WERI-Rb-1 (cell line): ENCODE data around the gene SLC38A7.
"Not testable (repeated sequence)": the region's sequence is repeated elsewhere in the genome, so short reads cannot be mapped to it uniquely, and the experiment has no call there.

Experiments used
- DNase-seq: peaks from one replicate; pipeline ENCODE4 v3.0.0-alpha.2; 2020
- H3K27ac ChIP-seq: fragments of 250-450 bp; sonication (Bioruptor Pico); 2 replicates; pipeline ENCODE4 v1.5.1; 2020; ENCODE audit warnings: mild to moderate bottlenecking, moderate library complexity
- H3K27me3 ChIP-seq: fragments of 250-450 bp; sonication (Bioruptor Pico); 2 replicates; pipeline ENCODE4 v1.5.1; 2021; ENCODE audit warnings: mild to moderate bottlenecking, low read depth, moderate library complexity; ENCODE audit not compliant: insufficient read depth, severe bottlenecking
- H3K36me3 ChIP-seq: fragments of 250-450 bp; sonication (Bioruptor Pico); 2 replicates; pipeline ENCODE4 v1.5.1; 2020; ENCODE audit warnings: mild to moderate bottlenecking, moderate library complexity
- H3K4me3 ChIP-seq: 2 replicates; pipeline ENCODE4 v1.5.1; 2011; ENCODE audit warnings: low read depth, mild to moderate bottlenecking, control low read depth, low read length
- H3K9me3 ChIP-seq: fragments of 250-450 bp; sonication (Bioruptor Pico); 2 replicates; pipeline ENCODE4 v1.5.1; 2021; ENCODE audit warnings: mild to moderate bottlenecking, moderate library complexity; ENCODE audit not compliant: severe bottlenecking
- CTCF ChIP-seq: IDR thresholded peaks from 2 replicates; pipeline ENCODE4 v1.5.1; 2011; ENCODE audit warnings: low read depth, mild to moderate bottlenecking, control low read depth, inconsistent platforms, low read length

Gene SLC38A7

GRCh38 chr16:58716468-58716867, 31.9 kb upstream of the SLC38A7 start:
- no peaks in the 10 kb centered on the region for H3K27me3 ChIP-seq
- TF ChIP-seq CTCF, result no peak
- peaks cover 91% of the 10 kb centered on the region for H3K36me3 ChIP-seq
- H3K27ac ChIP-seq, result no peak overlapping the region
- H3K9me3 ChIP-seq, result no peaks in the 10 kb centered on the region
- DNase-seq, result no peak
- H3K4me3 ChIP-seq, result no peak overlapping the region

- Histone ChIP-seq H3K27me3 (no peaks in the 10 kb centered on the region), H3K27ac (no peak overlapping the region), H3K4me3 (no peak overlapping the region), H3K36me3 (peaks cover 74% of the 10 kb centered on the region), H3K9me3 (no peaks in the 10 kb centered on the region)
- DNase-seq, result no peak
- TF ChIP-seq CTCF, result no peak
These were observed 29.2 kb upstream of the SLC38A7 start for GRCh38 chr16:58713742-58714141.

DNA sequence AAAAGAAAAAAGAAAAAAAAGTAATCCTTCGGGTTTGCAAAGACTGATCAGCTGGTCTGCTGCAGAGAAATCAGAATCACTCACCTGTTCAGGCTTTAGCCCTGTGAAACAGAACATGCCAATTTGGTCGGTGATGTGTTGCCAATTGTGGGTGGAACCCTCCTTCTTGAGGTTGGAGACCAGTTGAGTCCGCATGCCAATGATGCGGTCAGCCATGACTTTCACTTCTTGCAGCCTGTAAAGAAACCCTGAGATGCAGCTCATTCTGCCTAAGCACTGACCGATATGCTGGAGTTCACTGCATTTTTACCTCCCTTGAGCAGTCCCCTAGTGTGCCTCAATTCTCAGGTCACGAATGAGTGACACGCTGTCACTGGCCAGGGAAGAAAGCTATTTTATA, 24.8 kb upstream of the SLC38A7 start:
- Histone ChIP-seq H3K9me3 (no peaks in the 10 kb centered on the region), H3K36me3 (peaks cover 53% of the 10 kb centered on the region), H3K4me3 (no peak overlapping the region), H3K27ac (no peak overlapping the region), H3K27me3 (no peaks in the 10 kb centered on the region)
- TF ChIP-seq CTCF, result no peak
- no peak for DNase-seq

- TF ChIP-seq CTCF, result no peak
- Histone ChIP-seq H3K9me3 (no peaks in the 10 kb centered on the region), H3K27ac (no peak overlapping the region), H3K4me3 (no peak overlapping the region), H3K27me3 (no peaks in the 10 kb centered on the region), H3K36me3 (no peaks in the 10 kb centered on the region)
- DNase-seq, result no peak
These were observed 14.6 kb upstream of the SLC38A7 start for GRCh38 chr16:58699151-58699550.

DNA sequence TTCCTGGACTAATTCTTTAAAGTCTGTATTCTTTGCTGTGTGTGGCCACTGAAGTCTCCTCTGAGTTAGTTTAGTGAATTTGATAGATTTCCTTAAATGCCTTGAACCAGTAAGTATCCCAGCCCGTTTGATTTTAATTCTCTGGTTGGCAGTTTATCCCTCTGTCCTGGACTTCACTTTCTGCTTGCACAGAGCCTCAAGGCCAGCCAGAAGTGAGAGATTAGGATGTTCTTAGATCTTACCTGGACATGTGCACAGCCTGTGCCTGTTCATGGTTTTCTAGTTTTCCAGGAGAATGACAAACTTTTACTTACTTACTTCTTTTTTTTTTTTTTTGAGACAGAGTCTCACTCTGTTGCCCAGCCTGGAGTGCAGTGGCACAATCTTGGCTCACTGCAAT, 10.8 kb upstream of the SLC38A7 start:
- no peaks in the 10 kb centered on the region for H3K36me3 ChIP-seq
- H3K27me3 ChIP-seq, result no peaks in the 10 kb centered on the region
- no peak for DNase-seq
- H3K27ac ChIP-seq, result no peak overlapping the region
- H3K4me3 ChIP-seq, result no peak overlapping the region
- TF ChIP-seq CTCF, result no peak
- no peaks in the 10 kb centered on the region for H3K9me3 ChIP-seq

GRCh38 chr16:58692450-58692849, 7.9 kb upstream of the SLC38A7 start:
- H3K9me3 ChIP-seq, result no peaks in the 10 kb centered on the region
- H3K27ac ChIP-seq, result no peak overlapping the region
- no peak for DNase-seq
- H3K27me3 ChIP-seq, result no peaks in the 10 kb centered on the region
- no peaks in the 10 kb centered on the region for H3K36me3 ChIP-seq
- TF ChIP-seq CTCF, result no peak
- H3K4me3 ChIP-seq, result no peak overlapping the region

DNA sequence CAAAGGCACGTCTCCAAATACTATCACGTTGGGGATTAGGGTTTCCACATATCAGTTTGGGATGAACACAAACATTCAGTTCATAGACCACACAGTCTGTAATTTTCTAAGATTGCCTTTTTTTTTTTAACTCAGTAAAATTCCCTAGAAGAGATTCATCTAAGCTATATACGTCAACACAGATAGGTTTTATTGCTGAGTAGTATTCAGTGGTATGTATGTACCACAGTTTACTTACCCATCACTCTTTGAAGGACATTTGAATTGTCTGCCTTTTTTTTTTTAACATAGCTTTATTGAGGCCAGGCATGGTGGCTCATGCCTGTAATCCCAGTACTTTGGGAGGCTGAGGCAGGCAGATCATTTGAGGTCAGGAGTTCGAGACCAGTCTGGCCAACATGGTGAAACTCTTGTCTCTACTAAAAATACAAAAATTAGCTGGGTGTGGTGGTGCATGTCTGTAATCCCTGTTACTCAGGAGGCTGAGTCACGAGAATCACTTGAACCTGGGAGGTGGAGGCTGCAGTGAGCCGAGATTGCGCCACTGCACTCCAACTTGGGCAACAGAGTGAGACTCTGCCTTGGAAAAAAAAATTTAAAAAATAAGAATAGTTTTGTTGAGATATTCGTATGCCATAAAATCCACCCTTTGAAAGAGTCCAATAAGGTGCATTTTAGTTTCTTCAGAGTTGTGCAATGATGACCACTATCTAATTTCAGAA, 2.6 kb upstream of the SLC38A7 start:
- H3K27ac ChIP-seq, H3K36me3 ChIP-seq, DNase-seq, H3K4me3 ChIP-seq, H3K9me3 ChIP-seq, H3K27me3 ChIP-seq: not testable (repeated sequence)
